ENCODE measurements around the gene CYP2A13. TPM values are rescaled to one million over a fixed set of nuclear protein-coding genes. Genes with fewer than 3 reads are reported as not detected.

Gene CYP2A13
- total RNA-seq, 1 experiment from 2014 or later = 0.48 TPM

- TF ChIP-seq, protein P1, sequence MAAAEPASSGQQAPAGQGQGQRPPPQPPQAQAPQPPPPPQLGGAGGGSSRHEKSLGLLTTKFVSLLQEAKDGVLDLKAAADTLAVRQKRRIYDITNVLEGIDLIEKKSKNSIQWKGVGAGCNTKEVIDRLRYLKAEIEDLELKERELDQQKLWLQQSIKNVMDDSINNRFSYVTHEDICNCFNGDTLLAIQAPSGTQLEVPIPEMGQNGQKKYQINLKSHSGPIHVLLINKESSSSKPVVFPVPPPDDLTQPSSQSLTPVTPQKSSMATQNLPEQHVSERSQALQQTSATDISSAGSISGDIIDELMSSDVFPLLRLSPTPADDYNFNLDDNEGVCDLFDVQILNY (CRISPR knock-in tag; IDR thresholded peaks at IDR 0.05) = no peak
- TF ChIP-seq, protein P2, sequence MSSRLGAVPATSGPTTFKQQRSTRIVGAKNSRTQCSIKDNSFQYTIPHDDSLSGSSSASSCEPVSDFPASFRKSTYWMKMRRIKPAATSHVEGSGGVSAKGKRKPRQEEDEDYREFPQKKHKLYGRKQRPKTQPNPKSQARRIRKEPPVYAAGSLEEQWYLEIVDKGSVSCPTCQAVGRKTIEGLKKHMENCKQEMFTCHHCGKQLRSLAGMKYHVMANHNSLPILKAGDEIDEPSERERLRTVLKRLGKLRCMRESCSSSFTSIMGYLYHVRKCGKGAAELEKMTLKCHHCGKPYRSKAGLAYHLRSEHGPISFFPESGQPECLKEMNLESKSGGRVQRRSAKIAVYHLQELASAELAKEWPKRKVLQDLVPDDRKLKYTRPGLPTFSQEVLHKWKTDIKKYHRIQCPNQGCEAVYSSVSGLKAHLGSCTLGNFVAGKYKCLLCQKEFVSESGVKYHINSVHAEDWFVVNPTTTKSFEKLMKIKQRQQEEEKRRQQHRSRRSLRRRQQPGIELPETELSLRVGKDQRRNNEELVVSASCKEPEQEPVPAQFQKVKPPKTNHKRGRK (CRISPR knock-in tag; IDR thresholded peaks at IDR 0.05; ENCODE audit: borderline replicate concordance) = no peak
- no peak for TF ChIP-seq TEAD1 (CRISPR knock-in tag; IDR thresholded peaks at IDR 0.05)
Observed at GRCh38 chr19:41114132-41114531, 25.9 kb downstream of the CYP2A13 start, which contains the start of gene CYP2F1 (continued).

DNA sequence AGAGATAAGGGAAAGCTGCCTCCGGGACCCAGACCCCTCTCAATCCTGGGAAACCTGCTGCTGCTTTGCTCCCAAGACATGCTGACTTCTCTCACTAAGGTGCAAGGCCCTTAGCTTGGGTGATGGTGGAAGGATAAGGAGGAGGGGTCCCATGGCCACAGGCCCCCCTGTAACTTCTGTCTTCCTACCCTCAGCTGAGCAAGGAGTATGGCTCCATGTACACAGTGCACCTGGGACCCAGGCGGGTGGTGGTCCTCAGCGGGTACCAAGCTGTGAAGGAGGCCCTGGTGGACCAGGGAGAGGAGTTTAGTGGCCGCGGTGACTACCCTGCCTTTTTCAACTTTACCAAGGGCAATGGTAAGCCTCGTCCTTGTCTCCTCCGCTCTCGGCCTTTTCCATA lies 28.0 kb downstream of the CYP2A13 start:
- DNase-seq (ENCODE audit: low spot score) (no peak), ATAC-seq (no peak)
- H3K4me1 Mint-ChIP-seq = no peaks in the 10 kb centered on the region
- H3K4me3 Mint-ChIP-seq = no peak overlapping the region
- peaks cover 13% of the 10 kb centered on the region for H3K36me3 Mint-ChIP-seq
- no peak overlapping the region for H3K27ac Mint-ChIP-seq
- ChIA-PET CTCF (interaction anchor here (0.6 to 3.0 kb wide), 2 partner anchors 10 to 26 kb away, joined by 5 to 8 read pairs; no protein-coding TSS in a partner anchor), POLR2A (no interaction called here)
- H3K27me3 Mint-ChIP-seq (ENCODE audit: low read depth) = peaks cover 16% of the 10 kb centered on the region
- H3K9me3 Mint-ChIP-seq = peaks cover 29% of the 10 kb centered on the region
- TF ChIP-seq ZSCAN18 (CRISPR knock-in tag; IDR thresholded peaks at IDR 0.05) (no peak), ARID4B (CRISPR knock-in tag; IDR thresholded peaks at IDR 0.05; ENCODE audit: borderline replicate concordance) (no peak), KAT7 (CRISPR knock-in tag; IDR thresholded peaks at IDR 0.05; ENCODE audit: borderline replicate concordance) (no peak), TP53 (CRISPR knock-in tag; IDR thresholded peaks at IDR 0.05) (no peak), ZNF416 (CRISPR knock-in tag; IDR thresholded peaks at IDR 0.05) (no peak), RORB (CRISPR knock-in tag; IDR thresholded peaks at IDR 0.05) (no peak), NFE2L1 (CRISPR knock-in tag; IDR thresholded peaks at IDR 0.05) (no peak), MLX (CRISPR knock-in tag; IDR thresholded peaks at IDR 0.05) (no peak), ZMAT4 (CRISPR knock-in tag; IDR thresholded peaks at IDR 0.05) (no peak), TEAD1 (CRISPR knock-in tag; IDR thresholded peaks at IDR 0.05) (no peak), NR2C2 (CRISPR knock-in tag; IDR thresholded peaks at IDR 0.05) (no peak), RELA (CRISPR knock-in tag; IDR thresholded peaks at IDR 0.05; ENCODE audit: borderline replicate concordance) (no peak)
- TF ChIP-seq, protein P3, sequence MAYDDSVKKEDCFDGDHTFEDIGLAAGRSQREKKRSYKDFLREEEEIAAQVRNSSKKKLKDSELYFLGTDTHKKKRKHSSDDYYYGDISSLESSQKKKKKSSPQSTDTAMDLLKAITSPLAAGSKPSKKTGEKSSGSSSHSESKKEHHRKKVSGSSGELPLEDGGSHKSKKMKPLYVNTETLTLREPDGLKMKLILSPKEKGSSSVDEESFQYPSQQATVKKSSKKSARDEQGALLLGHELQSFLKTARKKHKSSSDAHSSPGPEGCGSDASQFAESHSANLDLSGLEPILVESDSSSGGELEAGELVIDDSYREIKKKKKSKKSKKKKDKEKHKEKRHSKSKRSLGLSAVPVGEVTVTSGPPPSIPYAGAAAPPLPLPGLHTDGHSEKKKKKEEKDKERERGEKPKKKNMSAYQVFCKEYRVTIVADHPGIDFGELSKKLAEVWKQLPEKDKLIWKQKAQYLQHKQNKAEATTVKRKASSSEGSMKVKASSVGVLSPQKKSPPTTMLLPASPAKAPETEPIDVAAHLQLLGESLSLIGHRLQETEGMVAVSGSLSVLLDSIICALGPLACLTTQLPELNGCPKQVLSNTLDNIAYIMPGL (CRISPR knock-in tag; IDR thresholded peaks at IDR 0.05) = no peak
- TF ChIP-seq, protein P4, sequence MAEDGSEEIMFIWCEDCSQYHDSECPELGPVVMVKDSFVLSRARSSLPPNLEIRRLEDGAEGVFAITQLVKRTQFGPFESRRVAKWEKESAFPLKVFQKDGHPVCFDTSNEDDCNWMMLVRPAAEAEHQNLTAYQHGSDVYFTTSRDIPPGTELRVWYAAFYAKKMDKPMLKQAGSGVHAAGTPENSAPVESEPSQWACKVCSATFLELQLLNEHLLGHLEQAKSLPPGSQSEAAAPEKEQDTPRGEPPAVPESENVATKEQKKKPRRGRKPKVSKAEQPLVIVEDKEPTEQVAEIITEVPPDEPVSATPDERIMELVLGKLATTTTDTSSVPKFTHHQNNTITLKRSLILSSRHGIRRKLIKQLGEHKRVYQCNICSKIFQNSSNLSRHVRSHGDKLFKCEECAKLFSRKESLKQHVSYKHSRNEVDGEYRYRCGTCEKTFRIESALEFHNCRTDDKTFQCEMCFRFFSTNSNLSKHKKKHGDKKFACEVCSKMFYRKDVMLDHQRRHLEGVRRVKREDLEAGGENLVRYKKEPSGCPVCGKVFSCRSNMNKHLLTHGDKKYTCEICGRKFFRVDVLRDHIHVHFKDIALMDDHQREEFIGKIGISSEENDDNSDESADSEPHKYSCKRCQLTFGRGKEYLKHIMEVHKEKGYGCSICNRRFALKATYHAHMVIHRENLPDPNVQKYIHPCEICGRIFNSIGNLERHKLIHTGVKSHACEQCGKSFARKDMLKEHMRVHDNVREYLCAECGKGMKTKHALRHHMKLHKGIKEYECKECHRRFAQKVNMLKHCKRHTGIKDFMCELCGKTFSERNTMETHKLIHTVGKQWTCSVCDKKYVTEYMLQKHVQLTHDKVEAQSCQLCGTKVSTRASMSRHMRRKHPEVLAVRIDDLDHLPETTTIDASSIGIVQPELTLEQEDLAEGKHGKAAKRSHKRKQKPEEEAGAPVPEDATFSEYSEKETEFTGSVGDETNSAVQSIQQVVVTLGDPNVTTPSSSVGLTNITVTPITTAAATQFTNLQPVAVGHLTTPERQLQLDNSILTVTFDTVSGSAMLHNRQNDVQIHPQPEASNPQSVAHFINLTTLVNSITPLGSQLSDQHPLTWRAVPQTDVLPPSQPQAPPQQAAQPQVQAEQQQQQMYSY (CRISPR knock-in tag; IDR thresholded peaks at IDR 0.05) = no peak
- TF ChIP-seq, protein P5, sequence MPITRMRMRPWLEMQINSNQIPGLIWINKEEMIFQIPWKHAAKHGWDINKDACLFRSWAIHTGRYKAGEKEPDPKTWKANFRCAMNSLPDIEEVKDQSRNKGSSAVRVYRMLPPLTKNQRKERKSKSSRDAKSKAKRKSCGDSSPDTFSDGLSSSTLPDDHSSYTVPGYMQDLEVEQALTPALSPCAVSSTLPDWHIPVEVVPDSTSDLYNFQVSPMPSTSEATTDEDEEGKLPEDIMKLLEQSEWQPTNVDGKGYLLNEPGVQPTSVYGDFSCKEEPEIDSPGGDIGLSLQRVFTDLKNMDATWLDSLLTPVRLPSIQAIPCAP (CRISPR knock-in tag; IDR thresholded peaks at IDR 0.05) = no peak
- TF ChIP-seq, protein P6, sequence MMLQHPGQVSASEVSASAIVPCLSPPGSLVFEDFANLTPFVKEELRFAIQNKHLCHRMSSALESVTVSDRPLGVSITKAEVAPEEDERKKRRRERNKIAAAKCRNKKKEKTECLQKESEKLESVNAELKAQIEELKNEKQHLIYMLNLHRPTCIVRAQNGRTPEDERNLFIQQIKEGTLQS (CRISPR knock-in tag; conservative IDR thresholded peaks at IDR 0.05) = no peak

Measured in WTC11 (cell line).